ENCODE results near the gene MCM9. TPM values are rescaled to one million over a fixed set of nuclear protein-coding genes. Genes with fewer than 3 reads are reported as not detected.

MCM9 gene
- total RNA-seq, 1 donor from 2014 or later: 10.1 TPM

DNA sequence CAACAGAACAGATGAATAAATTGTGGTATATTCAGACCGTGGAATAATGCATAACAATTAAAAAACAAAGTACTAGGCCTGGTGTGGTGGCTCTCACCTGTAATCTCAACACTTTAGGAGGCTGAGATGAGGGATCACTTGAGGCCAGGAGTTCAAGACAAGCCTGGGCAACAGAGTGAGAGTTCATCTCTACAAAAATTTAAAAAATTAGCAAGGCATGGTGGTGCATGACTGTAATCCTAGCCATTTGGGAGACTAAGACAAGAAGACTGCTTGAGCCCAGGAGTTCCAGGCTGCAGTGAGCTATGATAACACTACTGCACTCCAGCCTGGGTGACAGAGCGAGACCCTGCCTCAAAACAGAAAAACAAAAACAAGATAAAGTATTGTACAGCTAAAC is 57.2 kb downstream of the MCM9 start:
- Histone ChIP-seq H3K4me3 (ENCODE audit: insufficient read depth, low read depth, low read length) (no peak overlapping the region), H3K4me2 (ENCODE audit: low read length) (no peak overlapping the region), H3K27ac (ENCODE audit: low read depth, low read length) (no peak overlapping the region), H3K4me1 (ENCODE audit: insufficient read depth, low read length) (peaks cover 20% of the 10 kb centered on the region), H2AFZ (ENCODE audit: low read depth, low read length) (no peak overlapping the region), H3K9me3 (ENCODE audit: insufficient read depth, low read depth, low read length) (no peaks in the 10 kb centered on the region), H3K27me3 (ENCODE audit: insufficient read depth, low read length) (no peaks in the 10 kb centered on the region), H4K20me1 (ENCODE audit: insufficient read depth, low read length) (no peaks in the 10 kb centered on the region), H3K36me3 (ENCODE audit: insufficient read depth, low read length) (no peaks in the 10 kb centered on the region), H3K9ac (ENCODE audit: low read length) (no peak overlapping the region), H3K79me2 (ENCODE audit: insufficient read depth, low read length) (peaks cover 26% of the 10 kb centered on the region)
- FAIRE-seq: no peak
- DNase-seq (ENCODE audit: low read depth): no peak
- H3K27me3 Mint-ChIP-seq (ENCODE audit: low read depth, unreplicated experiment): no peaks in the 10 kb centered on the region
- no peaks in the 10 kb centered on the region for H3K36me3 Mint-ChIP-seq (ENCODE audit: low read depth, unreplicated experiment)
- TF ChIP-seq, protein P1, sequence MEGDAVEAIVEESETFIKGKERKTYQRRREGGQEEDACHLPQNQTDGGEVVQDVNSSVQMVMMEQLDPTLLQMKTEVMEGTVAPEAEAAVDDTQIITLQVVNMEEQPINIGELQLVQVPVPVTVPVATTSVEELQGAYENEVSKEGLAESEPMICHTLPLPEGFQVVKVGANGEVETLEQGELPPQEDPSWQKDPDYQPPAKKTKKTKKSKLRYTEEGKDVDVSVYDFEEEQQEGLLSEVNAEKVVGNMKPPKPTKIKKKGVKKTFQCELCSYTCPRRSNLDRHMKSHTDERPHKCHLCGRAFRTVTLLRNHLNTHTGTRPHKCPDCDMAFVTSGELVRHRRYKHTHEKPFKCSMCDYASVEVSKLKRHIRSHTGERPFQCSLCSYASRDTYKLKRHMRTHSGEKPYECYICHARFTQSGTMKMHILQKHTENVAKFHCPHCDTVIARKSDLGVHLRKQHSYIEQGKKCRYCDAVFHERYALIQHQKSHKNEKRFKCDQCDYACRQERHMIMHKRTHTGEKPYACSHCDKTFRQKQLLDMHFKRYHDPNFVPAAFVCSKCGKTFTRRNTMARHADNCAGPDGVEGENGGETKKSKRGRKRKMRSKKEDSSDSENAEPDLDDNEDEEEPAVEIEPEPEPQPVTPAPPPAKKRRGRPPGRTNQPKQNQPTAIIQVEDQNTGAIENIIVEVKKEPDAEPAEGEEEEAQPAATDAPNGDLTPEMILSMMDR (IDR thresholded peaks at IDR 0.05; ENCODE audit: insufficient read depth, low read depth, low read length): no peak
- TF ChIP-seq EZH2 (IDR thresholded peaks at IDR 0.05; ENCODE audit: insufficient read depth, low read length): no peak
- peaks cover 13% of the 10 kb centered on the region for H3K4me1 Mint-ChIP-seq (ENCODE audit: low read depth, unreplicated experiment)
- H3K4me3 Mint-ChIP-seq (ENCODE audit: unreplicated experiment): no peak overlapping the region
- H3K9me3 Mint-ChIP-seq (ENCODE audit: unreplicated experiment): no peaks in the 10 kb centered on the region
- H3K27ac Mint-ChIP-seq (ENCODE audit: unreplicated experiment): no peak overlapping the region

DNA sequence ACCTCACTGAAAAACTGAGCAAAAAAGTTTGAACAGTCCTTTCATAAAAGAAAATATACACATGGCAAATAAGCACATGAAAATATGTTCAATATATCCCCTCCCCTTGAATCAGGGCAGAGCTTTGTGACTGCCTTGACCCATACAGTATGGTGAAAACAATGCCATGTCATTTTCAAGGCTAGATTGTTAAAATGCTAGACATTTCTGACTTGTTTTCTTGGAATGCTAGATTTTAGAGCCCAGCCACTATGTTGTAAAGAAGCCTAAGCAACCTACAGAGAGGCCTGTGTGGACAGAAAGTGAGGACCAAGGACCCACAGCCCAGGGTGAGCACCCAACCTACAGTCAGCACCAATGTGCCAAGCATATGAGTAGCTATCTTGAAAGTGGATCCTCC is 58.1 kb downstream of the MCM9 start:
- H2AFZ ChIP-seq (ENCODE audit: low read depth, low read length): no peak overlapping the region

DNA sequence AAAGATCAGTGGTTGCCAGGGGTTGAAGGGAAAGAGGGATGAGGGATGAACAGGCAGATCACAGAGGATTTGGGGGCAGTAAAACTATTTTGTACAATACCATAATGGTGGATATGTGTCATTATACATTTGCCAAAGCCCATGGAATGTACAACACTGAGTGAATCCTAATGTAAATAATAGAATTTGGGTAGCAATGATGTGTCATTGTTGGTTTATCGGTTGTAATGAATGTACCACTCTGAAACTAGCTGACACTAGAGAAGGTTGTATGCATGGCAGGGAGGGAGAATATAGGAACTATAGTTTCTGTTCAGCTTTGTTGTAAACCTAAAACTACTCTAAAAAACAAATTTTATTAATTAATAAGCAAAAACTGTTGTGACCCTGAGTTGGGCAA is 58.8 kb downstream of the MCM9 start:
- Mint-ChIP-seq H3K4me3 (ENCODE audit: unreplicated experiment) (no peak overlapping the region), H3K4me1 (ENCODE audit: low read depth, unreplicated experiment) (peaks cover 13% of the 10 kb centered on the region), H3K9me3 (ENCODE audit: unreplicated experiment) (no peaks in the 10 kb centered on the region), H3K27me3 (ENCODE audit: low read depth, unreplicated experiment) (no peaks in the 10 kb centered on the region), H3K36me3 (ENCODE audit: low read depth, unreplicated experiment) (no peaks in the 10 kb centered on the region), H3K27ac (ENCODE audit: unreplicated experiment) (peak overlapping the region; percentile 44)
- H4K20me1 ChIP-seq (ENCODE audit: insufficient read depth, low read length): no peaks in the 10 kb centered on the region
- H3K9me3 ChIP-seq (ENCODE audit: insufficient read depth, low read depth, low read length): no peaks in the 10 kb centered on the region
- DNase-seq (ENCODE audit: low read depth) (peak; percentile 23), FAIRE-seq (no peak)
- peaks cover 20% of the 10 kb centered on the region for H3K4me1 ChIP-seq (ENCODE audit: insufficient read depth, low read length)
- peak overlapping the region; percentile 62 for H3K4me2 ChIP-seq (ENCODE audit: low read length)
- H3K27me3 ChIP-seq (ENCODE audit: insufficient read depth, low read length): no peaks in the 10 kb centered on the region
- H2AFZ ChIP-seq (ENCODE audit: low read depth, low read length): no peak overlapping the region
- no peaks in the 10 kb centered on the region for H3K36me3 ChIP-seq (ENCODE audit: insufficient read depth, low read length)
- H3K4me3 ChIP-seq (ENCODE audit: insufficient read depth, low read depth, low read length): no peak overlapping the region
- peak overlapping the region; percentile 51 for H3K9ac ChIP-seq (ENCODE audit: low read length)
- H3K79me2 ChIP-seq (ENCODE audit: insufficient read depth, low read length): peaks cover 16% of the 10 kb centered on the region
- peak overlapping the region; percentile 78 for H3K27ac ChIP-seq (ENCODE audit: low read depth, low read length)
- TF ChIP-seq, protein P1 (IDR thresholded peaks at IDR 0.05; ENCODE audit: insufficient read depth, low read depth, low read length): no peak
- TF ChIP-seq EZH2 (IDR thresholded peaks at IDR 0.05; ENCODE audit: insufficient read depth, low read length): no peak

More for the DNA sequence above, 58.1 kb downstream of the MCM9 start:
- Mint-ChIP-seq H3K4me1 (ENCODE audit: low read depth, unreplicated experiment) (peaks cover 13% of the 10 kb centered on the region), H3K4me3 (ENCODE audit: unreplicated experiment) (no peak overlapping the region), H3K27ac (ENCODE audit: unreplicated experiment) (peak overlapping the region; percentile 47), H3K36me3 (ENCODE audit: low read depth, unreplicated experiment) (no peaks in the 10 kb centered on the region), H3K27me3 (ENCODE audit: low read depth, unreplicated experiment) (no peaks in the 10 kb centered on the region), H3K9me3 (ENCODE audit: unreplicated experiment) (no peaks in the 10 kb centered on the region)
- Histone ChIP-seq H3K4me2 (ENCODE audit: low read length) (peak overlapping the region; percentile 62), H4K20me1 (ENCODE audit: insufficient read depth, low read length) (no peaks in the 10 kb centered on the region), H3K36me3 (ENCODE audit: insufficient read depth, low read length) (no peaks in the 10 kb centered on the region), H3K27me3 (ENCODE audit: insufficient read depth, low read length) (no peaks in the 10 kb centered on the region), H3K4me1 (ENCODE audit: insufficient read depth, low read length) (peaks cover 20% of the 10 kb centered on the region), H3K4me3 (ENCODE audit: insufficient read depth, low read depth, low read length) (no peak overlapping the region), H3K9ac (ENCODE audit: low read length) (peak overlapping the region; percentile 51), H3K9me3 (ENCODE audit: insufficient read depth, low read depth, low read length) (no peaks in the 10 kb centered on the region), H3K27ac (ENCODE audit: low read depth, low read length) (peak overlapping the region; percentile 78), H3K79me2 (ENCODE audit: insufficient read depth, low read length) (peaks cover 17% of the 10 kb centered on the region)
- TF ChIP-seq EZH2 (IDR thresholded peaks at IDR 0.05; ENCODE audit: insufficient read depth, low read length): no peak
- TF ChIP-seq, protein P1 (IDR thresholded peaks at IDR 0.05; ENCODE audit: insufficient read depth, low read depth, low read length): no peak
- FAIRE-seq (peak; percentile 54), DNase-seq (ENCODE audit: low read depth) (peak; percentile 76)

Data from astrocyte (in vitro differentiated cells and primary cell).